ENCODE data around the gene SLC5A12.
"Not testable (repeated sequence)": the region's sequence is repeated elsewhere in the genome, so short reads cannot be mapped to it uniquely, and the experiment has no call there.

The SLC5A12 gene

DNA sequence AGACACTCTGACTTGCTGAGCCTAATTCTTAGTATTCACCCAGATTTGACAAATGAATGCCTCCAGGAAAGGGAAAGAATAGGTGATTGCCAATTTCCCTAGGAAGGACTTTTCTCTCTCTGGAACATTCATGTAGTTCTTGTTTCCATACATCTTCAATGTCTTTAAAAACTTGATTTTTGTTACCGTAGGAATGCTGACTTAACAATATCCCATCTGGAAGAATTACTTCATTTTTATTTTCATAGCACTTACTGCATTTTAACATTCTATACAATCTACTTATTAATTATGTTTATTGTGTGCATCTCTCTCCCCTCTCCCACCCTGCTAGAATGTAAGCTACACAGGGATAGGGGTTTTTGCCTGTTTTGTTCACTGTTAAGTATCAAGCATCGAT lies 66.6 kb downstream of the SLC5A12 start:
- no peak for DNase-seq (ENCODE audit: low read depth in 1 of 2, low spot score in 1 of 2)

DNA sequence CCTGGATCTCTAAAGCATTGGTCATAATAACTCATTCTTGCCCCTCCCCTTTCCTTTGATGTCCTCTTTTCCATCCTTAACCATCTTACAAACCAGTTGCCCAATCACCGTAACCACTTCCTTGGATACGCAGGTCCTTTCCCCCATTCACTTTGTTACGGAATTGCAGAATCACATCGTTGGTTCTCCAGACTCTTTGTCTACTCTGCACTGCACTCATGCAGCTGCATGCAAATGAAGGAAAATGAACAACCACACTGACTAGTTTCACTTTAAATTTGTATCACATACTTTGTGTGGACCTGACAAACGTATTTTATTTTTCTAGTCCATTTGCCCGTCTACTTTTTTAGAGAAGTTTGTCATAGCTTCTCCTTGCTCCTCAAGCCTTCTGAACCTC lies 69.9 kb downstream of the SLC5A12 start:
- DNase-seq (ENCODE audit: low read depth in 1 of 2, low spot score in 1 of 2): no peak

DNA sequence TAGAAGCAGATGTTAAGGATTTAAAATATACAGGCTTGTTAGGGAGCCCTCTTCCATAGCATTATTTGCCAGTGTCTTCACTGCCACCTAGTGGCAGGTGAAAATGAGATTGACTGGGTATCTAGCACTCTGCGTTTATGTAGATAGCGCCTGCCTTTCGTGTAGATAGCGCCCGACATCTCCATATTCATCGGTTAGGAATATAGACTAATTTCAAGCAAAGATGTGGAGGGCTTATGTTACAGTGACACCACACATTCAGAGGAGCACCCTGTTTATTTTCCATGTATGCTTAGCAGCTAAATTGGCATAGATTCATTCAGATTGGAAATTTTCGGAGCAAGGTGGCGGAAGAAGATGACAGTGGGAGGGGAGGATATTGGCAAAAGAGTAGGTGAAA lies 72.0 kb downstream of the SLC5A12 start:
- DNase-seq (ENCODE audit: low read depth in 1 of 2, low spot score in 1 of 2): peak in 1 of 2 donors; percentile 1

DNA sequence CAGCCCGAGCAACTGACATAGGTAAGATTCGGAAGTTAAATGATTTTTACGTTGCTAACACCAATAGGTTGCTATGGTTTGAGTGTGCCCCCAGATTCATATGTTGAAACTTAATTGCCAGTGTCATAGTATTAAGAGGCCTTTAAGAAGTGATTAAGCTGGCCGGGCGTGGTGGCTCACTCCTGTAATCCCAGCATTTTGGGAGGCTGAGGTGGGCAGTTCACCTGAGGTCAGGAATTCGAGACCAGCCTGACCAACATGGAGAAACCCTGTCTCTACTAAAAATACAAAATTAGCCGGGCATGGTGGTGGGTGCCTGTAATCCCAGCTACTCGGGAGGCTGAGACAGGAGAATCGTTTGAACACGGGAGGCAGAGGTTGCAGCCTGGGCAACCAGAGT lies 78.5 kb downstream of the SLC5A12 start:
- not testable (repeated sequence) for DNase-seq (ENCODE audit: low read depth in 1 of 2, low spot score in 1 of 2)

DNA sequence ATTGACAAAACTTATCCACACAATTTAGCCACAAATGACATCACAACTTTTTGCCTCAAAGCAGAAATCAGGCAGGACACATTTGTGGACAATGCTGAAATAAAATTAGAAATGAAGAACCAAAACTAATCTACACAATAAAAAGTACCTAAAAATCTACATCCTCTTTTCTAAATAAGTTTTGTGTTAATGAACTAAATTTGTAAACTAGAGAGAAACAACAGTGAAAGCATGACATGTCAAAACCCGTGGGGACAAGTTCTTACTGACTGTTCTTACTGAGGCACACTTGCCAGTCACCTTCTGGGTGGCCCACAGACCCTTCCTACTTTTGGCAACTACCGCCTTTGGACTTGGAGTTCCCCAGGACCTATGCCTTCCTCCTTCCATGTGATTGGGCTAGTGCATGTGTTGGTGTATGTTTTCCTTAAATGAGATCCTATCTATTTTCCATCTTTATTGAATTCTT lies 89.1 kb downstream of the SLC5A12 start:
- no peak for DNase-seq (ENCODE audit: low read depth in 1 of 2, low spot score in 1 of 2)

DNA sequence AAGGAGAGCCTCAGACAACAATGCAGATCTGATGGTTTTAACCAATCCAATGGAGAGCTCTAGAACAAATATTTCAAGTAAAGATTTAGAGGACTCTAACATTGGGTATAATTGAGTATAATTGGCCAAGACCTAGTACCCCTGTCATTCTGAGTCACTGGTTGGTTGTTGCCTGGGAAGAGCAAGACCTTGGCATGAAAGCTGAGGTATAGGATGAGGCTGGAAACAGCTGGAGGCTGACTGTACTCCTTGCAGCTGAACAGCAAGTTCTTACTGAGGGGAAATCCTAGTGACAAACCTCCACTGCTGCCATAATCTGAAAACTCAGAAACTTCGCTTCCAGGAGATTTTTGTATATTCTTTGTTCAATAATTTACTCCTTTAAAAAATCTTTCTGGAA lies 95.5 kb downstream of the SLC5A12 start:
- no peak for DNase-seq (ENCODE audit: low read depth in 1 of 2, low spot score in 1 of 2)

DNA sequence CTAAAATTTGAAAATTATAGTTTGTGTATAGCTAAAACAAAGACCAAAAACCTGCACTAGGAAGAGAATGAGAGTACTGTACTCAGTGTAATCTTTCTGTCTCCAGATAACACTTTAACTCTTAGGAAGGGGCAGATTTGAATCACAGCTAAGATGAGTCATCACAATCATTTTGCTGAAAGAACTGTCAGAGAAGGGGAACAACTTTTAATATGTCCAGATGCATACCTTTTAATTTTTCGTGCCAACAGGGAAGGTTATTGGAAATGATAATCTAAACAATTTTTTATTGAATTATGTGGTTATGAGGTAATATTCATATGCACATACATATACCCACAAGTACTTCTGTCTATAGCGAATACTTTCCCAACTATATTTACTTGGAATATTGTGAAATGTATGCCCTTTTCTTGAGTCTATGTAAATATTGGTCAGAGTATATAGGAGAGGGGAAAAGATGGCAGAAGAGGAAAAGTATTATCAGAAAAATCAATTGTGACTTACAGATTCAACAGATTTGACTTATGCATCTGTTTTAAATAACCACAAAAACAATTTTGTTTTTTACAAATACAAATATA lies 98.7 kb downstream of the SLC5A12 start:
- no peak for DNase-seq (ENCODE audit: low read depth in 1 of 2, low spot score in 1 of 2)

DNA sequence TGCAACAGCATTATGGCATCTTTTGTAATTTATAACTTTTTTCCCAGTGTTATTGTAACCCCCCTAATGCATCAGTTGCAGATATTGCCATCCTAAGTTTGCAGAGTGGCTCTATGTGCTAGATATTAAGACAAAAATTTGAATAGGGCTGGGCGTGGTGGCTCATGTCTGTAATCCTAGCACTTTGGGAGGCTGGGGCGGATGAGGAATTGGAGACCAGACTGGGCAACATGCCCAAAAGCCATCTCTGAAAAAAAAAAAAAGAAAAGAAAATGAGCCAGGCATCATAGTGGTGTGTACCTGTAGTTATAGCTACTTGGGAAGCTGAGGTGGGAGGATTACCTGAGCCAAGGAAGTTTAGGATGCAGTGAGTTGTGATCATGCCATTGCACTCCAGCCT lies 99.7 kb downstream of the SLC5A12 start:
- DNase-seq (ENCODE audit: low read depth in 1 of 2, low spot score in 1 of 2): no peak

DNA sequence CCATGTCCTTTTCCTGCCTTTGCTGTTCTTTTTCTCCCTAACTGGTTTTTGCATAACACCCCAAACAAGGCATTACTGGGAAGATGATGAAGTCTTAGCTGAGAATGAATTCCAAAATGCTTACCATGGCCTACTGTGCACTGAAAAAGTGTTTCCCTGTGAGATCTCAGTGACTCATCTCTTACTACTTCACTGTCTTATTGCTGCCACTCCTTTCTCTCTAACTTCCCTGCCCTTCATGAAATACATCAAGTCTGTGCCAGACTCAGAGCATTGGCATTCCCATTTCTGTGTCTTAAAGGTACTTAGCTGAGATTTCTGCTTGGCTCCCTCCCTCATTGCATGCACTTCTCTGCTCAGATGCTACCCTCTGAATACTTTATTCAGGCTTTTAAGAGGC lies 100.7 kb downstream of the SLC5A12 start:
- DNase-seq (ENCODE audit: low read depth in 1 of 2, low spot score in 1 of 2): no peak

DNA sequence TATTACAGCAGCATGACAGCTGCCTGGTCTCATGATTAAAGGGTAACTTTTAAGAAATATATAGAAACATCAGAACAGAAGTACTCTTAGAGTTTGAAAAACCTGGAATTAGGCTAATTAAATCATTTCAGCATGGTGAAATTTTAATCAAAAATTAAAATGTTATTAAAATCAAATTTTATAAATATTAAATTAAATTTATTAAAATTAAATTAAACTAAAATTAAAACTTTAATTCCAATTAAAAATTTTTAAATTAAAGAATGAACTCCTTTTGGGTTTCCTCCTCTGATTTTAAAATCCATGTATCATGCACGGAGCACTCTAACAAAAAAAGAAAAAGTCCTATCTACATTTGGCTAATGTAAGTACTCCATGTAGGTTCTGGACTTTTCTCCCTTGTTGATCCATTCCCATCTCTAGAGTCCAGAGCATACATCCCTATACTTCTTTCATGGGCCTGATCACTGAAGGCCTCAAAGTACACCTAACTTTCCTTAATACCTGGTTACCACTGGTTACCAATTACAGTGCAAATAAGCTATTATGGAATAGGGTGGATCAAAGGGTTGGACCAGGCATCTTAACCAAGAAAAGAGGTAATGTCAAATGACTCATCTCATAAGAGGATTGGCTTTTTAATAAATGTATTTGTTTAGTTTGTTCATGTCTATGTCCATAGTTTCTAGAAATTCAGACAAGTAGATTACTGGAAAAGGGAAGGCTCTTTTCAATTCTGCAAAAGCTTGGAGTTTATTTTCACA lies 101.4 kb downstream of the SLC5A12 start:
- no peak for DNase-seq (ENCODE audit: low read depth in 1 of 2, low spot score in 1 of 2)

DNA sequence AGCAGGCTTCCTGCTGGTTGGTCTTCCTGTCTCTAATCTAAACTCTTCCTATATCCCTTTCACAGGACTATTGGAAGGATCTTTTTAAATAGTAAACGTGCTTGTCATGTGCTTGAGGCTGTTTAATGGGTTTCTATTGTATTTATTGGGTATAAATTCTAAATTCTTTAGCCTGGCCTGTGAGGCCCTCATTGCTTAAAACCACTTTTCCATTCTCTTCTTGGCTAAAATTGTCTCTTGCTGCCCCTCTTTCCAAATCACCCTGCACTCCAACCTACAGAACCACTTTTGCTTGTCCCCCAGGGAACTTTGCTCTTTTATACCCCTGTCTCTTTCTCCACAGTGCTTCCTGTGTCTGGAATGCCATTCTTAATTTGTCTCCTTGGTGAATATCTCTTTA lies 103.4 kb downstream of the SLC5A12 start:
- DNase-seq (ENCODE audit: low read depth in 1 of 2, low spot score in 1 of 2): no peak

All from activated CD4-positive, alpha-beta T cell treated with anti-CD3 and anti-CD28 coated beads, Interleukin-2, amount 50 U/mL, for 24 hours (primary cell).